ENCODE data around the gene PARP8.
A peak's percentile ranks its signal among the peaks of the same experiment; 100 is the strongest.

The PARP8 gene

GRCh38 chr5:50726475-50727148 is 60.2 kb downstream of the PARP8 start:
- no peak for DNase-seq (ENCODE audit: low spot score)

GRCh38 chr5:50727149-50727496 is 60.7 kb downstream of the PARP8 start:
- DNase-seq (ENCODE audit: low spot score) = no peak

- DNase-seq (ENCODE audit: low spot score) = no peak
Measured at GRCh38 chr5:50727845-50728244, 61.4 kb downstream of the PARP8 start.

DNA sequence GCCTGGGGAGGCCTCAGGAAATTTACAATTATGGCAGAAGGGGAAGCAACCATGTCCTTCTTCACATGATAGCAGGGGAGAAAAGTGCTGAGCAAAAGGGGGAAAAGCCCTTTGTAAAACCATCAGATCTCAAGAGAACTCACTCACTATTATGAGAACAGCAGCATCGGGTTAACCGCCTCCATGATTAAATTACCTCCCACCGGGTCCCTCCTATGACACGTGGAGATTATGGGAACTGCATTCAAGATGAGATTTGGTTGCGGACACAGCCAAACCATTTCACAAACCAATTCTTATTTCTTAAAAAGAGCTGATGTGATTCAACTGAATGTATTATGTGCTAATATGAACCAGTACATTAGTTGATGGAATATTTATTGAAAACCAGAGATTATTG is 63.9 kb downstream of the PARP8 start:
- no peak for DNase-seq (ENCODE audit: low spot score)

GRCh38 chr5:50730841-50731240 is 64.4 kb downstream of the PARP8 start:
- DNase-seq (ENCODE audit: low spot score) = no peak

DNA sequence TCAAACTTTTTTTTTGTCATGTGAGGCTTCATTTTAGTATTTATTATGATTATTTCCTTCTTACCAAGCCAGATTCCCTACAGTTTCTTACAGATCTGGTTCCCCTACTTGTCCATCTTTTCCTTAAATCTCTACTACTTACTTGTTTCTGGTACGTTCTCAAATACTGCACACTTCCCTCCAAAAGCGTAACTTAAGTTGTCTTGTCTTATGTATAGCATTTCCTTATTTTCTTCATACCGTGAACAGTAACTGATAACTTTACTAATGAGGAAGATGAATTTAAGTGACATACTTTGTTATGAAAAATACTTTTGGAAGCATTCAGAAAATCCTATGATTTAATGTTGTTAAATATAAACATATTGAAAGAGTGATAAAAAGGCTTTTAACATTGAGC is 67.3 kb downstream of the PARP8 start:
- DNase-seq (ENCODE audit: low spot score) = peak; percentile 34

- DNase-seq (ENCODE audit: low spot score) = no peak
Measured at GRCh38 chr5:50738864-50739263, 72.4 kb downstream of the PARP8 start.

GRCh38 chr5:50740832-50741231 is 74.4 kb downstream of the PARP8 start:
- DNase-seq (ENCODE audit: low spot score) = no peak

GRCh38 chr5:50744776-50745175 is 78.3 kb downstream of the PARP8 start:
- DNase-seq (ENCODE audit: low spot score) = peak; percentile 46

DNA sequence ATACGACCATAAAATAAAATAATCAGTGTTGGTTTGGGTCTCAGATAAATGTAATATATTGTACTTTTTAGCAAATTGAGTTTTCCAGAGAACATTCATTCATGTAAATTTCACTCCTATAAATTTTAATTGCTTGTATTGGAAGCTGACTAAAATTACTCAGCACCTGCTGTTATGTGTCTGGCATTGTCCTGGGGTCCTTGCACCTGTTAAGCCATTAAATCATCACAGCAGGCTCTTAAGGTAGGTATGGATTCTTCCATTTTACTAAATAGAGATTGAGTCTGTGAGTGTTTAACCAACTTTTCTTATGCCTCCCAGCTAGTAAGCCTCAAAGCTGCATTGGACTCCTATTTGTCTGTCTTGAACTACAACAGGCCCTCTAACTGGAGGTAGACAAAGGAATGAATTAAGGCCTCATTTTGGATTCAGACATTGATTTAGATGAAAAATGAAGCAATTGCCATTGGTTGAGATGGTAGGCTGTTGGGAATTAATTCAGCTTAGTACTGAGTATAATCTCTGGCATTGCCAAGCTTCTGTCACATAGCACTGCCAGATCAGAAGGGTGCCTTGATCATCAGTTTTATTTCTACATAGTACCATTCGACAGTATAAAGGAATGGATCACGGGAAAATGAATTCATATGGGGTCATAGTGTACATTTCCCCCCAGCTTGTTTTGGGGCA is 78.9 kb downstream of the PARP8 start:
- DNase-seq (ENCODE audit: low spot score) = no peak

GRCh38 chr5:50749181-50749580 is 82.7 kb downstream of the PARP8 start:
- DNase-seq (ENCODE audit: low spot score) = no peak

- DNase-seq (ENCODE audit: low spot score) = no peak
Measured at GRCh38 chr5:50749873-50750272, 83.4 kb downstream of the PARP8 start.

GRCh38 chr5:50751064-50751657 is 84.7 kb downstream of the PARP8 start:
- peak; percentile 50 for DNase-seq (ENCODE audit: low spot score)

DNA sequence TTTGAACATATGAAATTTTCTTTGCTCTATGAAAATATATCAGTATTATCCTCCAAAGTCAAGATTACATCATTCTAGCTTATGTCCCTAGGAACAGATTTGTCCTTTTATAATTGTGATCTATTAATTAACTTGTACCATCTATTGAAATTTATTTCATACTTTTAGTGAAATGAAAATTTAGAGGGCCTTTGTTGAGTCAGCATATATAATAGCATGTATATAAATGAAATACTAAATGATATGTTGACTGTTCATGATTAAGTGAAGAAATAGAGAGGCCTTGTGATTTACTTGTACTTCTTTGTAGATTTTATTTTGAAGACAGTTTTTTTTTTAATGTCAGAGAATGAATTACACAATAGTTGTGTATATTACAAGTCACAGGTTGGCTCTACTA is 86.4 kb downstream of the PARP8 start:
- DNase-seq (ENCODE audit: low spot score) = no peak

GRCh38 chr5:50759526-50760270 is 93.3 kb downstream of the PARP8 start:
- no peak for DNase-seq (ENCODE audit: low spot score)

DNA sequence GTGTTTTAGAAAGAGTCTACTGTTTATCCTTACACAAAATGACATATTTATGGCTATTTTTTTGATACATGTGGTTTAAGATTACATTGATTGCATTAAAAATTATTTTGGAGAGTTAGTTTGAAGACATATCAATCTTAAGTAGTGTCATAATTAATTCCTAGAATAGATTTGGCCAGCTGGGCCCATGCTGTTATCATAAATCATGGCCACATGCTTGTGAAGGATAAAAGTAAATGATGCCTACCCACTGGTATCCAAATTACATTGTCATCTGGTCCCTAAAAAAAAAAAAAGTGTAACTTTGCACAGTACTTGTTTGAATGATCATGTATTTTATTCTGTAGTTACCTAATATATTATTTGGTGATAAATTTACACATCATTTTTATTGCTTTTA is 96.9 kb downstream of the PARP8 start:
- DNase-seq (ENCODE audit: low spot score) = no peak

DNA sequence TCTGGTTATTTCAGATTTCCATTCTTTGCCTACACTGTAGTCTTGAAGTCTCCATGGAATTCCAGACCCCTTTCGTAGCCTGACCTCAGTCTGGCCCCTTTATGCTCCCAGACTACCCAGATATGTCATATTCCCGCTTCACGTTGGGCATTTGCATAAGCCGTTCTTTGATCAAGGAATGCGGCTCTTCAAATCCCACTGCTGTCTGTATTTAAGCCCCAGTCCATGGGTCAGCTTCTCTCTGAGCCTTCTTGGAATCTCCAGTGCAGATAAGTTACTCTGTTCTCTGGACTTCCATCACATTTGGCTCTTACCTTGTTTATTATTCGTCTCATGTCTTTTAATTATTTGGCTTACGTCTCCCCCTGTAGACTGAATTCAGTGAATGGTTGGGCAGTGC is 97.4 kb downstream of the PARP8 start:
- DNase-seq (ENCODE audit: low spot score) = no peak

DNA sequence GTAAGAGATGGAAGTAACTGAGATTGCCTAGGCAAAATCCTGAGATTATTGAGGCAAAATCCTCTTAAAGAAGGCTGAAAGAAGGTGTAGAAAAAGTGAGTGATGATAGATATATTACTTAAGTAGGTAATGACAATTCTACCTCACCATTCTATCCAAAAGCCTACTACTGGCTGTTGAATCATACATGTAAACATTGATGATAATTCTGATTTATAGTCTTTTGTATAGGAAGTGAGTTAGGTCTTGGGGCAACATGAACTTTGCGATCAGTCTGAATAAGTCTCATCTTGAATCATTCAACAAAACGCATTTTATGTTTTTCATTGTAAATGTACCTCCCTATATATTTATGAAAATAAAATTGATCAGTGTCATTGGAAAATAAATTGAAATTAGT is 99.6 kb downstream of the PARP8 start:
- no peak for DNase-seq (ENCODE audit: low spot score)

DNA sequence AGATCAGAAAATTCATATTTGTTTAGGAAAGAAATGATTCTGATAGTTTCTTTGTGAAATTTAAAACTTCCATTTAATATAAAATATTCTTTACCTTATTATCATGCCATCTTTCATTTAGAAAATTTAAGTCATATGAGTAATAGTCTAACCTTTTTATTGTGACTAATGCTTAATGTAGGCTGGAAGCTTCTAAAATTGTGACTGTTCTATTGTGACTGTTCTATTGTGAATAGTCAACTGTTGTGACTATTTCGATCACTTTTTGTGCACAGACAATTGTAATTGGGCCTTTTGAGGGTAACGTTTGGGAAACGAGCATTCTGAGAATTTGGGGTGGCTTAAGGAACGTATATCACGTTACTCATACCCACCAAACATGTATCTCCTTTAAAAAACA is 100.0 kb downstream of the PARP8 start:
- DNase-seq (ENCODE audit: low spot score) = no peak

GRCh38 chr5:50766967-50767366 is 100.5 kb downstream of the PARP8 start:
- DNase-seq (ENCODE audit: low spot score) = no peak

GRCh38 chr5:50767588-50767987 is 101.2 kb downstream of the PARP8 start:
- DNase-seq (ENCODE audit: low spot score) = no peak

- DNase-seq (ENCODE audit: low spot score) = no peak
Measured at GRCh38 chr5:50768634-50769033, 102.2 kb downstream of the PARP8 start.

DNA sequence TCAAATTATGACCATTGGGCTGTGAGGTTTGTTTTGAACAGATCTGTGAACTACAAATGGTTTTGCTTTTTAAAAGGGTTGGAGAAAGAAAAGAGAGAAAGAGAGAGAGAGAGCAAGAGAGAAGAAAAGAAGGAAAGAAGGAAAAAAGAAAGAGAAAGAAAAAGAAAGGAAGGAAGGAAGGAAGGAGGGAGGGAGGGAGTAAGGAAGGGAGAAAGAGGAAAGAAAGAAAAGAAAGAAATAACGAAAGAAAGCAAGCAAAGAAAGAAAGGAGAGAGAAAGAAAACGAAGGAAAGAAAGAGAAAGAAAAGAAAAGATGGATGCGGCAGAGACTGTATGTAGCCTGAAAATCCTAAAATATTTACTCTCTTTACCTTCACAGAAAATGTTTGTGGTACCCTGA is 104.0 kb downstream of the PARP8 start:
- no peak for DNase-seq (ENCODE audit: low spot score)

Data from pons (tissue), 1 donor.